ENCODE measurements around the gene NRXN2.

NRXN2 gene

GRCh38 chr11:64620381-64620971 lies 102.5 kb downstream of the NRXN2 start:
- no peak for DNase-seq

- no peak for DNase-seq
These were observed 103.1 kb downstream of the NRXN2 start for GRCh38 chr11:64619811-64620380.

GRCh38 chr11:64619196-64619595 lies 103.8 kb downstream of the NRXN2 start:
- no peak for DNase-seq

GRCh38 chr11:64616817-64617216 lies 106.2 kb downstream of the NRXN2 start:
- no peak for DNase-seq

GRCh38 chr11:64614917-64615316 lies 108.1 kb downstream of the NRXN2 start:
- no peak for DNase-seq

- DNase-seq = no peak
These were observed 109.3 kb downstream of the NRXN2 start for GRCh38 chr11:64613648-64614047.

- no peak for DNase-seq
These were observed 110.9 kb downstream of the NRXN2 start for GRCh38 chr11:64611869-64612646.

GRCh38 chr11:64611176-64611575 lies 111.8 kb downstream of the NRXN2 start:
- DNase-seq = no peak

- DNase-seq = no peak
These were observed 112.4 kb downstream of the NRXN2 start for GRCh38 chr11:64610596-64610995.

GRCh38 chr11:64609436-64610047 lies 113.5 kb downstream of the NRXN2 start:
- DNase-seq = no peak

GRCh38 chr11:64608636-64609035 lies 114.4 kb downstream of the NRXN2 start:
- no peak for DNase-seq

- DNase-seq = no peak
These were observed 115.0 kb downstream of the NRXN2 start for GRCh38 chr11:64608046-64608445.

- DNase-seq = no peak
These were observed 115.5 kb downstream of the NRXN2 start for GRCh38 chr11:64607381-64607985.

- DNase-seq = no peak
These were observed 116.1 kb downstream of the NRXN2 start for GRCh38 chr11:64606796-64607380.

GRCh38 chr11:64605656-64606585 lies 117.1 kb downstream of the NRXN2 start:
- no peak for DNase-seq

GRCh38 chr11:64605244-64605560 lies 117.8 kb downstream of the NRXN2 start:
- no peak for DNase-seq

GRCh38 chr11:64604458-64605243 lies 118.3 kb downstream of the NRXN2 start:
- DNase-seq = no peak

GRCh38 chr11:64603411-64604110 lies 119.4 kb downstream of the NRXN2 start:
- no peak for DNase-seq

GRCh38 chr11:64602466-64603070 lies 120.4 kb downstream of the NRXN2 start:
- no peak for DNase-seq
